ENCODE results near the gene IPO4. TPM values are rescaled to one million over a fixed set of nuclear protein-coding genes. Genes with fewer than 3 reads are reported as not detected.

IPO4 gene
- total and polyA plus RNA-seq, 9 of the 15 experiments (the other 6 are each of a cell fraction or from before 2014, with no cell fraction given): 7.3 to 122 (median 31.8) TPM

DNA sequence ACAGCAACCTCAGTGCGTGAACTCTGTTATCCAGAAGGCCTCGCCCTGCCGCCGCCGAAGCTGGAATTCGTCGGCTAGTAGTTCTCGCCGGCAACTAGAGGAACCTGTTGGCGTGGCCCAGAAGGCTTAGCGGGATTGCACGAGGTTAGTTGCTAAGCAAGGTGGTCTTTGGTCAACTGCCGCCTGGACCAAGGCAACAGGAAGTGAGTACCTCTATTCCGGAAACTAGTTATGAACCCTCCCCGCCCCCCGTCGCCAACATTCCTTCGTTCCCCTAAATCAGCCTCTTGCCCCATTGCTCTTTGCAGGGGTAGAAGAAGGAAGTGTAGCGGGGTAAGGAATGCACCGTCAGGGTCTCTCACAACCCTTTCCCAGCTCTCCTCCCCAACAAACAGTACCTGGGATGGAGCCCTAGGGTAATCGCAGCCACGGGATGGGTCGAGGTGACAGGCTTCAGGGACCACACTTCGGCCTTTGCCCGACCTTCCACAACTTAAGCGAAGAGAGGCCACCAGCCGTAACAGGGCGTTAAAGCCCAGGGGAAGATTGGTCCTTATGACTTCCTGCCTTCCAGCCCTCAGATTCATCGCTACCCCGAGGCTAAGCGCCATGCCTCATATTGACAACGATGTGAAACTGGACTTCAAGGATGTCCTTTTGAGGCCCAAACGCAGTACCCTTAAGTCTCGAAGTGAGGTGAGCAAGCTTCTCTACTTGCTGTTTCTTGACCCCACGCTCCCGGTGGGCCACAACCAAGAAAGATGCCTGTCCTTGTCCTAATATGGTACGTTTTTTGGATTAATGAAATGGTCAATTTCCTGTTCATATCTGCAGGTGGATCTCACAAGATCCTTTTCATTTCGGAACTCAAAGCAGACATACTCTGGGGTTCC, 44.3 kb upstream of the IPO4 start, which contains the start of gene GMPR2 (continued):
- TF ChIP-seq, protein P1, sequence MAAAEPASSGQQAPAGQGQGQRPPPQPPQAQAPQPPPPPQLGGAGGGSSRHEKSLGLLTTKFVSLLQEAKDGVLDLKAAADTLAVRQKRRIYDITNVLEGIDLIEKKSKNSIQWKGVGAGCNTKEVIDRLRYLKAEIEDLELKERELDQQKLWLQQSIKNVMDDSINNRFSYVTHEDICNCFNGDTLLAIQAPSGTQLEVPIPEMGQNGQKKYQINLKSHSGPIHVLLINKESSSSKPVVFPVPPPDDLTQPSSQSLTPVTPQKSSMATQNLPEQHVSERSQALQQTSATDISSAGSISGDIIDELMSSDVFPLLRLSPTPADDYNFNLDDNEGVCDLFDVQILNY (CRISPR knock-in tag; IDR thresholded peaks at IDR 0.05): no peak
- TF ChIP-seq, protein P2, sequence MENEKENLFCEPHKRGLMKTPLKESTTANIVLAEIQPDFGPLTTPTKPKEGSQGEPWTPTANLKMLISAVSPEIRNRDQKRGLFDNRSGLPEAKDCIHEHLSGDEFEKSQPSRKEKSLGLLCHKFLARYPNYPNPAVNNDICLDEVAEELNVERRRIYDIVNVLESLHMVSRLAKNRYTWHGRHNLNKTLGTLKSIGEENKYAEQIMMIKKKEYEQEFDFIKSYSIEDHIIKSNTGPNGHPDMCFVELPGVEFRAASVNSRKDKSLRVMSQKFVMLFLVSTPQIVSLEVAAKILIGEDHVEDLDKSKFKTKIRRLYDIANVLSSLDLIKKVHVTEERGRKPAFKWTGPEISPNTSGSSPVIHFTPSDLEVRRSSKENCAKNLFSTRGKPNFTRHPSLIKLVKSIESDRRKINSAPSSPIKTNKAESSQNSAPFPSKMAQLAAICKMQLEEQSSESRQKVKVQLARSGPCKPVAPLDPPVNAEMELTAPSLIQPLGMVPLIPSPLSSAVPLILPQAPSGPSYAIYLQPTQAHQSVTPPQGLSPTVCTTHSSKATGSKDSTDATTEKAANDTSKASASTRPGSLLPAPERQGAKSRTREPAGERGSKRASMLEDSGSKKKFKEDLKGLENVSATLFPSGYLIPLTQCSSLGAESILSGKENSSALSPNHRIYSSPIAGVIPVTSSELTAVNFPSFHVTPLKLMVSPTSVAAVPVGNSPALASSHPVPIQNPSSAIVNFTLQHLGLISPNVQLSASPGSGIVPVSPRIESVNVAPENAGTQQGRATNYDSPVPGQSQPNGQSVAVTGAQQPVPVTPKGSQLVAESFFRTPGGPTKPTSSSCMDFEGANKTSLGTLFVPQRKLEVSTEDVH (IDR thresholded peaks at IDR 0.05; ENCODE audit: low read depth, partially characterized antibody): peak; percentile 56
- TF ChIP-seq PHB2 (IDR thresholded peaks at IDR 0.05; ENCODE audit: low read depth) (no peak), SRSF9 (IDR thresholded peaks at IDR 0.05; ENCODE audit: borderline replicate concordance, low read depth, low read length) (no peak), SOX6 (IDR thresholded peaks at IDR 0.05) (no peak), POLR2A (conservative IDR thresholded peaks at IDR 0.05) (peak; percentile 64), ELF2 (CRISPR knock-in tag; IDR thresholded peaks at IDR 0.05) (0 out of 2 replicates have a peak, but pooled peaks have one; percentile 30), ETV5 (CRISPR knock-in tag; IDR thresholded peaks at IDR 0.05; ENCODE audit: low read depth) (peak; percentile 43; the same call in 1 of the 2 replicates), FOXK2 (conservative IDR thresholded peaks at IDR 0.05 in 1 of 2, IDR thresholded peaks at IDR 0.05 in 1 of 2; ENCODE audit: low read depth in 2 of 2) (peak in 1 of 2 experiments; percentile 51; a peak in 1 of 4 replicates)
- TF ChIP-seq, protein P3, sequence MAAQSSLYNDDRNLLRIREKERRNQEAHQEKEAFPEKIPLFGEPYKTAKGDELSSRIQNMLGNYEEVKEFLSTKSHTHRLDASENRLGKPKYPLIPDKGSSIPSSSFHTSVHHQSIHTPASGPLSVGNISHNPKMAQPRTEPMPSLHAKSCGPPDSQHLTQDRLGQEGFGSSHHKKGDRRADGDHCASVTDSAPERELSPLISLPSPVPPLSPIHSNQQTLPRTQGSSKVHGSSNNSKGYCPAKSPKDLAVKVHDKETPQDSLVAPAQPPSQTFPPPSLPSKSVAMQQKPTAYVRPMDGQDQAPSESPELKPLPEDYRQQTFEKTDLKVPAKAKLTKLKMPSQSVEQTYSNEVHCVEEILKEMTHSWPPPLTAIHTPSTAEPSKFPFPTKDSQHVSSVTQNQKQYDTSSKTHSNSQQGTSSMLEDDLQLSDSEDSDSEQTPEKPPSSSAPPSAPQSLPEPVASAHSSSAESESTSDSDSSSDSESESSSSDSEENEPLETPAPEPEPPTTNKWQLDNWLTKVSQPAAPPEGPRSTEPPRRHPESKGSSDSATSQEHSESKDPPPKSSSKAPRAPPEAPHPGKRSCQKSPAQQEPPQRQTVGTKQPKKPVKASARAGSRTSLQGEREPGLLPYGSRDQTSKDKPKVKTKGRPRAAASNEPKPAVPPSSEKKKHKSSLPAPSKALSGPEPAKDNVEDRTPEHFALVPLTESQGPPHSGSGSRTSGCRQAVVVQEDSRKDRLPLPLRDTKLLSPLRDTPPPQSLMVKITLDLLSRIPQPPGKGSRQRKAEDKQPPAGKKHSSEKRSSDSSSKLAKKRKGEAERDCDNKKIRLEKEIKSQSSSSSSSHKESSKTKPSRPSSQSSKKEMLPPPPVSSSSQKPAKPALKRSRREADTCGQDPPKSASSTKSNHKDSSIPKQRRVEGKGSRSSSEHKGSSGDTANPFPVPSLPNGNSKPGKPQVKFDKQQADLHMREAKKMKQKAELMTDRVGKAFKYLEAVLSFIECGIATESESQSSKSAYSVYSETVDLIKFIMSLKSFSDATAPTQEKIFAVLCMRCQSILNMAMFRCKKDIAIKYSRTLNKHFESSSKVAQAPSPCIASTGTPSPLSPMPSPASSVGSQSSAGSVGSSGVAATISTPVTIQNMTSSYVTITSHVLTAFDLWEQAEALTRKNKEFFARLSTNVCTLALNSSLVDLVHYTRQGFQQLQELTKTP (IDR thresholded peaks at IDR 0.05; ENCODE audit: low read depth in 1 of 2, partially characterized antibody in 2 of 2): peak in 1 of 2 experiments; percentile 20
- TF ChIP-seq, protein P4, sequence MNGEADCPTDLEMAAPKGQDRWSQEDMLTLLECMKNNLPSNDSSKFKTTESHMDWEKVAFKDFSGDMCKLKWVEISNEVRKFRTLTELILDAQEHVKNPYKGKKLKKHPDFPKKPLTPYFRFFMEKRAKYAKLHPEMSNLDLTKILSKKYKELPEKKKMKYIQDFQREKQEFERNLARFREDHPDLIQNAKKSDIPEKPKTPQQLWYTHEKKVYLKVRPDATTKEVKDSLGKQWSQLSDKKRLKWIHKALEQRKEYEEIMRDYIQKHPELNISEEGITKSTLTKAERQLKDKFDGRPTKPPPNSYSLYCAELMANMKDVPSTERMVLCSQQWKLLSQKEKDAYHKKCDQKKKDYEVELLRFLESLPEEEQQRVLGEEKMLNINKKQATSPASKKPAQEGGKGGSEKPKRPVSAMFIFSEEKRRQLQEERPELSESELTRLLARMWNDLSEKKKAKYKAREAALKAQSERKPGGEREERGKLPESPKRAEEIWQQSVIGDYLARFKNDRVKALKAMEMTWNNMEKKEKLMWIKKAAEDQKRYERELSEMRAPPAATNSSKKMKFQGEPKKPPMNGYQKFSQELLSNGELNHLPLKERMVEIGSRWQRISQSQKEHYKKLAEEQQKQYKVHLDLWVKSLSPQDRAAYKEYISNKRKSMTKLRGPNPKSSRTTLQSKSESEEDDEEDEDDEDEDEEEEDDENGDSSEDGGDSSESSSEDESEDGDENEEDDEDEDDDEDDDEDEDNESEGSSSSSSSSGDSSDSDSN (IDR thresholded peaks at IDR 0.05; ENCODE audit: borderline replicate concordance in 1 of 2, low read depth in 2 of 2, low read length in 2 of 2): no peak
- TF ChIP-seq, protein P5, sequence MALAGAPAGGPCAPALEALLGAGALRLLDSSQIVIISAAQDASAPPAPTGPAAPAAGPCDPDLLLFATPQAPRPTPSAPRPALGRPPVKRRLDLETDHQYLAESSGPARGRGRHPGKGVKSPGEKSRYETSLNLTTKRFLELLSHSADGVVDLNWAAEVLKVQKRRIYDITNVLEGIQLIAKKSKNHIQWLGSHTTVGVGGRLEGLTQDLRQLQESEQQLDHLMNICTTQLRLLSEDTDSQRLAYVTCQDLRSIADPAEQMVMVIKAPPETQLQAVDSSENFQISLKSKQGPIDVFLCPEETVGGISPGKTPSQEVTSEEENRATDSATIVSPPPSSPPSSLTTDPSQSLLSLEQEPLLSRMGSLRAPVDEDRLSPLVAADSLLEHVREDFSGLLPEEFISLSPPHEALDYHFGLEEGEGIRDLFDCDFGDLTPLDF (CRISPR knock-in tag; IDR thresholded peaks at IDR 0.05): no peak
